HG03558 (cell line): ENCODE measurements around the gene BRME1.
"Not testable (repeated sequence)": the region's sequence is repeated elsewhere in the genome, so short reads cannot be mapped to it uniquely, and the experiment has no call there.

Experiments
- ATAC-seq: cut with Tn5 transposase; IDR thresholded peaks from one replicate; pipeline ENCODE4 v1.9.1; 2021; ENCODE audit warnings: moderate number of reproducible peaks; ENCODE audit not compliant: unreplicated experiment; ENCODE audit errors: extremely low read depth

The BRME1 gene

DNA sequence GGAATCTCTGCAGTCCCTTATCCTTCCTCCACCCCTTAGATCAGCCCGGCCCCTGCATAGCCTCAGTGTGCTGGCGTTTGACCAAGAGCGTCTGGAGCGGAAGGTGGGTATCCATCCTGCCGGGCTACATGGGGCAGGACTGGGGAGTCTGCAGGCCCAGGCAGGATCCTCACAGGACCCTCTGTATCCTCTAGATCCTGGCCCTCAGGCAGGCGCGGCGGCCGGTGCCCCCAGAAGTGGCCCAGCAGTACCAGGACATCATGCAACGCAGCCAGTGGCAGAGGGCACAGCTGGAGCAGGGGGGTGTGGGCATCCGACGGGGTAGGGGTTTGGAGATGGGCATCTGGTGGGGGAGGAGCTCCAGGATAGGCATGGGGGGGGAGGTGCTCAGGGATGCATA, 23.4 kb upstream of the BRME1 start:
- no peak for ATAC-seq

DNA sequence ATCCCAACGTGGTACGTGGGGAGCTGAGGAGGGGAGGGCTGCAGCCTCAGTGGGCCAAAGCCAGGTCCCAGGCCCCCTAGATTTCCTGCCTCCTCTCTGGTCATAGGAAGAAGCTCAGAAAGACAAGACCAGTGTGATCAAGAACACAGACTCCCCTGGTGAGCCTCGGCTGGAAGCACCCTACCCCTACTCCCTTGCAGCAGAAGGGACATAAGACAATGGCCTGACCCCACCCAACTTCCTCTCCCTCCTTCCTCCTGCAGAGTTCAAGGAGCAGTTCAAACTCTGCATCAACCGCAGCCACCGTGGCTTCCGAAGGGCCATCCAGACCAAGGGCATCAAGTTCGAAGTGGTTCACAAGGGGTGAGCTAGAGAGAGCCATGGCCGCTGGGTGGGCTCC, 20.8 kb upstream of the BRME1 start:
- ATAC-seq: no peak

DNA sequence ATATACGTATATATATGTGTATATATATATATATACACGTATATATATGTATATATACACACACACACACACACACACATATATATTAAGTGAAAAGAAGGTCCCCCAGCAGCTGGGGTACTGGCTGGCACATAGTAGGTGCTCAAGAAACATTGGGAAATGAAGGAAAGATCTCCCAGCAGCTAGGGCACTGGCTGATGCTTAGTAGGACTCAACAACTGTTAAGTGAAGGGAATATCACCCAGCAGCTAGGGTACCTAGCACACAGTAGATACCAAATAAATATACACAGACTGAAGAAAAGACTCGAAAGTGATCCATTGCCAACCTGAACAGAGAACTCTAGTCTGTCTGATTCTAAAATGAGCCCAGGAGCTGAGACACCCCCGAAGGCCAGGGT, 20.1 kb upstream of the BRME1 start:
- no peak for ATAC-seq

DNA sequence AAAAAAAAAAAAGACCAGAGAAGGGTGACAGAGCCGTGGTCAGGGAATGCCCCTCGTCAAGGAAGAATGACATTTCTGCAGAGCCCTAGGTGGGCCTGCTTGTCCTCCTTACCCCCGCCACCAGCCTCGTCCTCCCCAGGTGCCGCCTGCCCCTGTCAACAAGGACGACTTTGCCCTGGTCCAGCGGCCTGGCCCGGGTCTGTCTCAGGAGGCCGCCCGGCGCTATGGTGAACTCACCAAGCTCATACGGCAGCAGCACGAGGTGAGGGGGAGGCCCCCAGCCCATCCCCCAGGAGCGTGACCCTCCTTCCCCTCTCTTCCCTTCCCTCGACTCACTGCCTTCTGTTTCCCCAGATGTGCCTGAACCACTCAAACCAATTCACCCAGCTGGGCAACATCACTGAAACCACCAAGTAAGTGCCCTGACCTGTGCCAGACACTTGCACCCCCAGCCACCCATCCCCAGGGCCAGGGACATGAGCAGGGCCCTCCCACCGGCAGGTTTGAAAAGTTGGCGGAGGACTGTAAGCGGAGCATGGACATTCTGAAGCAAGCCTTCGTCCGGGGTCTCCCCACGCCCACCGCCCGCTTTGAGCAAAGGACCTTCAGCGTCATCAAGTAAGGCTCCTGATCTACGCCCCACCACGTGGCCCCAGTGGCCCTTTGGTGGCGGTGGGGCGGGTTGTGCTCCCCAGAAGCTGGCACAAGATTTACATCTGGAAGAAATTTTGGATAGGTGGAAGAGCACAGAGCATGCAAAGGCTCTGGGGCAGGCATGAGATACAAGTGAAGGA, 17.5 kb upstream of the BRME1 start:
- ATAC-seq: no peak

DNA sequence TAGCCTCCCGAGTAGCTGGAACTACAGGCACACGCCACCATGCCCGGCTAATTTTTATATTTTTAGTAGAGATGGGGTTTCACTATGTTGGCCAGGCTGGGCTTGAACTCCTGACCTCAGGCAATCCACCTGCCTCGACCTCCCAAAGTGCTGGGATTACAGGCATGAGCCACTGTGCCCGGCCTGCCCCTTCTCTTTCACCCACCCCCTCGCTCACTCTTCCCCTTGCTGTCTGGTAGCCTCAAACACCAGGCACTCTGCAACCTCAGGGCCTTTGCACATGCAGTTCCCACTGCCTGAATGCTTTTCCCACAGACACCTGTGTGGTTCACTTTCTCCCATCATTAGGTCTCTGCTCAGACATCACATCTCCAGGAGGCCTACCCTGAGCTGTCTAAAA, 16.2 kb upstream of the BRME1 start:
- not testable (repeated sequence) for ATAC-seq

DNA sequence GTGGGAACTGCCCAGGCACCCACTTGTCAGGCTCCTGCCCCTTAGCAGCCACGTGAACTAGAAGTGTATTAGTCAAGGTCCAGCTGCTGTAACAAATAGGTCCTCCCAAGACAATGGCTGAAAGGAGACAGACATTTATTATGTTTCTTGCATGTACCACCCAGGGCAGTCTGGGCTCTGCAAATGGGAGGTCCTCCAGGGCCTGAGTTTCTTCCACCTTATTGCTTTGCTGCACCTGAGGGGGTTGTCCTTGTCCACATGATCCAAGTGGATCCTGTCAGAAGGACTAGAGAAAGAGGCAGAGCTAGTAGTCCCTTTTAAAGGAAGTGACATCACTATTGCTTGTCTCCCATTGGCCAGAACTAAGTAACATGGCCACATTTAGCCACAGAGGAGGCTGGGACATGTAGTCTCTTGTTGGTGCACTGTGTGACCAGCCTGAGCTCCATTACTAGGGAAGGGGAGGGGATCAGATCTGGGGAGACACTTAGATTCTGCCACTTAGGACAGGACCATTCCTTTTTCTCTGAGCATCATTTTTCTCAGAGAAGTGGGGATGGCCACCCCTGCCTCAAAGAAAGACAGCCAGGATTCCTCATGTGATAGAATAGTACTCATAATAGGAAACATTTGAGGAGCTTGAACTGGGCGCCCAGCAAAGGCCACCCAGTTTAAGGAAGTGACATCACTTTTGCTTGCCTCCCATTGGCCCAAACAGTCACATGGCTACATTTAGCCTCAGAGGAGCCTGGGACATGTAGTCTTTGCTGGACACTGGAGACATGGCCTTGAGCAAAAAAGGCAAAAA, 15.2 kb upstream of the BRME1 start:
- no peak for ATAC-seq

DNA sequence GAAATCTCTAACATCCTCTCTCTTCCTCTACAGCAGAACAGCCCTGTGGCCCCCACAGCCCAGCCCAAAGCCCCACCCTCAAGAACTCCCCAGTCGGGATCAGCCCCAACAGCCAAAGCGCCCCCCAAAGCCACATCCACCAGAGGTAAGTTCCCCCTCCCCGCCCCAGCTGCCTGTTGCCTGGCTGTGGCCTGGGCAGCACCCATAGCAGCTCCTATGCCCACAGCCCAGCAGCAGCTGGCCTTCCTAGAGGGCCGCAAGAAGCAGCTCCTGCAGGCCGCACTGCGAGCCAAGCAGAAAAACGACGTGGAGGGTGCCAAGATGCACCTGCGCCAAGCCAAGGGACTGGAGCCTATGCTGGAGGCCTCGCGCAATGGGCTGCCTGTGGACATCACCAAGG, 14.6 kb upstream of the BRME1 start:
- no peak for ATAC-seq

DNA sequence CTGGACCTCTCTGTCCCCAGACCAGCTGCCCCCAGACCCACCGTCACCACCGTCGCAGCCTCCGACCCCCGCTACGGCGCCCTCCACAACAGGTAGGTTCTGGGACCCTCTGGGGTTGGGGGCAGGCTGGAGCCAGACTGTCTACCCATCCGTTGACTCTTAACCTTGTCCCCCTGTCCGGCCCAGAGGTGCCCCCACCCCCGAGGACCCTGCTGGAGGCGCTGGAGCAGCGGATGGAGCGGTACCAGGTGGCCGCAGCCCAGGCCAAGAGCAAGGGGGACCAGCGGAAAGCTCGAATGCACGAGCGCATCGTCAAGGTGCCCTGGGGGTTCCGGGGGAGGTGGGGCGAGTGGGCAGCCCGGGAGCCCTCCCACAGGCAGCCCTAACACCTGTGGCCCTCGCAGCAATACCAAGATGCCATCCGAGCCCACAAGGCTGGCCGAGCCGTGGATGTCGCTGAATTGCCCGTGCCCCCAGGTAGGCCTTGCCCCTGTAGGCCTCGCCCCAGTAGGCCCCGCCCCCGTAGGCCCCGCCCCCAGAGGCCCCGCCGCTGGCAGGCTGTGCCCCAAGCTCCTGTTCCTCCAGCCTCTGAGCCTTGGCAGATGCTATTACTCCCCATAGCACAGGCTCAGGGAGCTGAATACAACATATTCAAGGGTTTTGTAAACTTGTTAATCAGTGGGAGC, 13.0 kb upstream of the BRME1 start:
- no peak for ATAC-seq

DNA sequence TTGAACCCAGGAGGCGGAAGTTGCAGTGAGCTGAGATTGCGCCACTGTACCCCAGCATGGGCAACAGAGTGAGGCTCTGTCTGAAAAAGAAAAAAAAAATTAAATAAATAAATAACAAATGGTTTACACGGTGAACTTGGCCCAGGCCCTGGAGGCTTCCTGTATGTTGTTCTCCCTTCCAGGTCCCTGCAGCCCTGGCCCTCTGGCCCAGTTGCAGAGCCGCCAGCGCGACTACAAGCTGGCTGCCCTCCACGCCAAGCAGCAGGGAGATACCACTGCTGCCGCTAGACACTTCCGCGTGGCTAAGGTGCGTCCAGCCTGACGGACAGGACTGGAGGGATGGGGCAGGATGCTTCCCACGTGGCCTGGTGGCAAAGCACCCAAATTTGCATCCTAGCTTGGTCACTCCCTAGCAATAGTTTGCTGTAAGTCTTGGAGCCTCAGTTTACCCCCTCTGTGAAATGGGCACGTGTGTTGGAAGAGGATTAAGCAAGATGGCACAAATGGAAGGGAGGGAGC, 12.0 kb upstream of the BRME1 start:
- no peak for ATAC-seq

DNA sequence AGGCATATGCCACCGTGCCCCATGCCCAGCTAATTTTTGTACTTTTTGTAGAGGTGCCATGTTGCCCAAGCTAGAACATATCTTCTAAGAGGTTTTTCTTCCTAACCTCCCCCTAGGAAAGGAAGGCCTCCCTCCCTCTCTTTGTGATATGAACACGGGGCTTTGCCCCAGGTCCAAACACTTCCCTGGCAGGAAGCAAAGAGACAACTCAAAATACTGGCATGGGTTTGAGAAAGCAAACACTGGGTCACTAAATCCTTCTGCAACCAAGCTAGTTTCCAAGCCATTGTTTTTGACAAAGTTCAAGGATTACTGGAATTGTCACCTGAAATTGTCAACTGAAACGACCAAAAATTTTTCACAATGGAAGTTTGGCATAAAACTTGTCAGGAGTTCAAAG, 8.9 kb upstream of the BRME1 start:
- ATAC-seq: no peak

DNA sequence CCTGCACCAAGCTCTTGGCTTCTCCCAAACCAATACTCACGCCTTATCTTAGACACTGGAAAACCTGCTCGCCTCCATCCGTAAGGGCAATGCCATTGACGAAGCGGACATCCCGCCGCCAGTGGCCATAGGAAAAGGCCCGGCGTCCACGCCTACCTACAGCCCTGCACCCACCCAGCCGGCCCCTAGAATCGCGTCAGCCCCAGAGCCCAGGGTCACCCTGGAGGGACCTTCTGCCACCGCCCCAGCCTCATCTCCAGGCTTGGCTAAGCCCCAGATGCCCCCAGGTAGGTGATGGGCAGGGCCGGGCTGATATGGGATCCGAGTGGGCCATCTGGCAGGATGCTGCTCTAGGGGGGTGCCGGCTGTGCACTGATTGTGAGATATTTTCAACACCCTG, 7.4 kb upstream of the BRME1 start:
- ATAC-seq: no peak

DNA sequence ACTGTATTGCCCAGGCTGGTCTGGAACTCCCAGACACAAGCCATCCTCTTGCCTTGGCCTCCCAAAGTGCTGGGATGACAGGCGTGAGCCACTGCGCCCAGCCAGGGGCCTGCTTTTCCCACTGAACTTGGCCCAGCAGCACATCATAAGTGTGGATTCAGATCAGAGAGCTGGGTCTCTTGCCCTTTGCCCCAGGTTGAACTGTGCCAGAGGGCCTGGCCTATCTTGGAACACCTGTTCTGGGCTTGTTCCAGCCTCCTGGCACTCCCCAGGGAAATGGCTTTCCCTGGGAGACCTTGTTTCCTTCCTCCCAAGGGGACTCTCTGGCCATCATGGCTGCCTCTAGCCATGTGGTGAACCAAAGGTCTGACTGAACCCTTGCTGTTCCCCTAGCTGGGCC, 3.5 kb upstream of the BRME1 start:
- no peak for ATAC-seq

DNA sequence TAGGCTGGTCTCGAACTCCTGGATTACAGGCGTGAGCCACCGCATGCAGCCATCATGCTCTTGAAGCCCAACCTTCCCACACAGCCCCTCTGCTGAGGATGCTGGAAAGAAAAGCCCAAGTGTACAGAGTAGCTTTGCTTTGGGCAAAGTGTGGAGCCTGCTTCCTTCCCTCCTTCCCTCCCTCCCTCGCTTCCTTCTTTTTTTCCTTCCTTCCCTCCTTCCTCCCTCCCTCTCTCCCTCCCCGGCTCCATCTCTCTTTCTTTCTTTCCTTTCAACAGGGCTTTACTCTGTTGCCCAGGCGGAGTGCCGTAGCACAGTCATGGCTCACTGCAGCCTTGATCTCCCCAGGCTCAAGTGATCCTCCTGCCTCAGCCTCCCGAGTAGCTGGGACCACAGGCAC, 2.8 kb upstream of the BRME1 start:
- ATAC-seq: no peak

DNA sequence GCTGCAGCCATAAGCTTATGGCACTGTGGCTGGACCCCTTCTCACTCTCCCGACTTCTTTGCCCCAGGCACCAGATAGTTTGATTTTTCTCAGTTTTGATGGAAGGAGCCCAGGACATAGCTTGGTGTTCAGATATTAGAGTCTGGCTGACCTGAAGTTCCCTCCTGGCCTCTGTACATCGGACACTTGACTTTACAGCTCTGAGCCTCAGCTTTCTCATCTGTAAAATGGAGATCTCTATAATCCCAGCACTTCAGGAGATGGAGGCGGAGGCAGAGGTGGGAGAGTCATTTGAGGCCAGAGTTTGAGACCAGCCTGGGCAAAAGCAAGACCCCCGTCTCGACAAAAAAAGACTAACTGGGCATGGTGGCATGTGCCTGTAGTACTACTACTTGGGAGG, 993 bp upstream of the BRME1 start:
- no peak for ATAC-seq

DNA sequence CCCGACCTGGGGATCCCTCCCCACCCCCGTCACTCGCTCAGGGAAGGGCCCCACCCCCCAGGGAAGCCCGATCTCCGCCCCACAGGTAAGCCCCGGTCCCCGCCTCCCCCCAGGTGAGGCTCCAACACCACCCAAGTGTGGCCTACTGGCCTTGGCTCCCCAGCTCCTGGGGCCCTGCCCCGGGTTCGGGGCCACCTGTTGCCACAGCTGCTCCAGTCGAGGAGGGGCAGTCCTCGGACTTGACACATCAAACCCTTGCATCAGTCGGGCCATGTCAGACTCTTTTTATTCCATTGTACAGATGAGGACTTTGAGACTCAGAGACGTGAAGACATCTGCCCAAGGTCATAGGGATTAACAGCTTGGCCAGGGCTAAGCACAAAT, 596 bp upstream of the BRME1 start:
- ATAC-seq: no peak

DNA sequence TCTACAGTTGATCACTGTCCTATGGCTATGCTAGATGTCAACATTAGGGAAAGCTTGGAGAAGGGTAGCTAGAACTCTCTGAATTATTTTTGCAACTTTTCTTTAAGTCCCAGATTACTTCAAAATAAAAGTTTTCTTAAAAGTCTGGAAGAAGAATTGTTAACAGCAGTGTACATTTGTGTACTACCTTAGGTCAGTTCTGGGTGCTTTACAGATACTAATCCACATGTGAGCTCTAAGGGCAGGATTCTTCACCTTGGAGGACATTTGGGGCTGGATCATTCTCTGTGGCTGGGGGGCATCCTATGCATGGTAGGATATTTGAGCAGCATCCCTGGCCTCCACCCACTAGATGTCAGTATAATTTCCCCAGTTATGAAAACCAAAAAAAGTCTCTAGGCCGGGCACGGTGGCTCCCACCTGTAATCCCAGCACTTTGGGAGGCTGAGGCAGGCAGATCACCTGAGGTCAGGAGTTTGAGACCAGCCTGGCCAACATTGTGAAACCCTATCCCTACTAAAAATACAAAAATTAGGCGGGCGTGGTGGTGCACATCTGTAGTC, 2.8 kb downstream of the BRME1 start:
- ATAC-seq: no peak

DNA sequence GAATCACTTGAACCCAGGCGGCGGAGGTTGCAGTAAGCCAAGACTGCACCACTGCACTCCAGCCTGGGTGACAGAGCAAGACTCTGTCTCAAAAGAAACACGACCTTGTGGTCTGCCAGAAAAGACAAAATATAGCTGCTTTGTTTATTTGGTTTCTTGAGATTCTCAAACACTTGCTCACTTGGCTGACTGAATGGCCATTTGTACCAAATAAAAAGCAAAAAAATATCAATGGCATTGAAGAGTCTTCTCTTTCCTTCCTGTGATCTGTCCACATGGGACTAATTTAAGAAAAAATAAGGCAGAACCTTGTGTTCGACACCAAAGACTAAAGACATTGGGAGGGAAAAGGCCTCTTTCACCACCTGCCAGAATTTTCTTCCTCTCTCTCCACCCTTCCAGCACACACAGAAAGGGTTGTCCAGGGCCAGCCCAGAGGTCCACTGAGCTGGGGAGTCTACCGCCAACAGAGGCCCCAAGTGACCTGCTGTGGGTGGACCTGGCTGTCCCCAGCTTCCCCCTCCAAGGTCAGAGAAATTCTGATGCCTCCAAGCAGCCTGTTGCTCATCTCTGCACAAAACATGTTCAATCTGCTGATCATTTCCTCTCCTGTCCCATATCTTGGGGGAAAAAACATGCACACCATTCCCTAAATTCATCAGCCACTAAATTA, 5.9 kb downstream of the BRME1 start:
- no peak for ATAC-seq

DNA sequence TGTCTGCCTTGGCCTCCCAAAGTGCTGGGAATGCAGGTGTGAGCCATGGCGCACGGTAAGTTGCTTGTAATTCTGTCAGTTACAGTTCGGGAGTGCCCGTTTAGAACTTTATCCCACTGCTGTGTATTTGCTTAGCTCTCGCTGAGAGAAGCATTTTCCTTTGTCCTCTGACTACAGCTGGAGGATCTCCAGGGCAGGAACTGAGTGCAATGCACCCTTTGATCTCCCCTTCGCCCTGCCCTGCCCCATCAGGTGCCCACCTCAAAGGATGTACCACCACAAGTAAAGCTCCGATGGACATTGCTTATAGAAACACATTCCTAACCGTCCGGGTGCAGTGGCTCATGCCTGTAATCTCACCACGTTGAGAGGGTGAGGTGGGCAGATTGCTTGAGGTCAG, 6.5 kb downstream of the BRME1 start:
- ATAC-seq: no peak

DNA sequence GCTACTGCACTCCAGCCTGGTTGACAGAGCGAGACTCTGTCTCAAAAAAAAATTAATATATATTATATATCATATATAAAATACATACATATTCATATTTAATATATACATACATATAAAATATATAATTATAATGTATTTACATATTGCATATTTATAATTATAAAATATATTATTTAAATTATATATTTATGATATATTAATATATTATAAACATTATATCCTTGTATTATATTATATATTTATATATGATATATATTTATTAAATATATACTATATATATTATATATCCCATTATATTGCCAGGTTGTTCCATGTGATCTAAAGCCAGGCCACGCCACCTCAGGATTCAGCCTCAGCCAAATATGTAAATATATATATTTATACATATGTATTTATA, 9.7 kb downstream of the BRME1 start:
- no peak for ATAC-seq

DNA sequence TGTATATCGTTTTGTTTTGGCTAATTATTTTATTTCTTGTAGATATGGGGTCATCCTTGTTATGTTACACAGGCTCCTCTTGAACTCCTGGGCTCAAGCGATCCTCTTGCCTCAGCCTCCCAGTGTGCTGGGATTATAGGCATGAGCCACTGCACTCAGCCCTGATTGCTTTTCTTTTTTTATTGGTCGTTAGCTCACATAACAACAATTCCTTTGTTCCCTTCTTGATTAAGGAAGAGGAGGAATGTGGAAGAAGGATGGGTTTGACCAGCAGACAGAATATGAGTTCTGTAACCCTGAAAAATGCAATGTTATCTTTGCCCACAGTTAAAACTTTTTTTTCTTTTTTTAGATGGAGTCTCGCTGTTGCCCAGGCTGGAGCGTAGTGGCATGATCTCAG, 11.4 kb downstream of the BRME1 start:
- ATAC-seq: no peak
